ENCODE results near the gene SLC30A1.

DNA sequence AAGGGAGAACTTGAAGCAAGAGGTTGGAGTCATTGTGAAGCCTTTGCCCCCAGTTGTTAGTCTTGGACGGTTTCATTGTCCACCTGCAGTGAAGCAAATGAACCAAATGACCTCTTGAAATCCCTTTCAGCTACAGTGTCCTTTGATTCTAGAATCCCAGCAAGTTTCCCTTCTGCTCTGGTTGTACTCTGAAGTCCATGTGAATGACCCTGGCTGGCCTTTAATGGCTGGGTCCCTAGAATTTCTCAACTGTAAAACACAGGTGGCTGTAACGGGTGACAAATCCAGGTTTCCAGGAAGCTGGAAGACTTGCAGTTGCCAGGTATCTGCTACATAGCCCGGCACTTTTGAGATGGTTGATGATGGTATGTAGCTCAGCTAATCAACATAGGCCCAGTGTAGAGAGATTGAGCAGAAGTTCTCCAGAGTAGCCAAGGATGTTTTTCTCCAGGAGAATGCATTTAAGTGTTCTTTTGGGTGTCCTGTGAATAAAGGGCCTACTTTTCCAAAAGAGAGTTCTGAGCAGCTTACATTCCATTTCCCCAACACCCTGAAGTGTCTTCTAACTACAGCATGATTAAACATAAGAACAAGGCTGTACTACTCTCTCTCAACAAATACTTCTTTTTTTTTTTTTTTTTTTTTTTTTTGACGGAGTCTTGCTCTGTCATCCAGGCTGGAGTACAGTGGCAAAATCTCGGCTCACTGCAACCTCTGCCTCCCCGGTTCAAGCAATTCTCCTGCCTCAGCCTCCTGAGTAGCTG, 17.6 kb upstream of the SLC30A1 start:
- TF ChIP-seq CTCF (IDR thresholded peaks at IDR 0.05) (no peak), YY1 (IDR thresholded peaks at IDR 0.05; ENCODE audit: low read depth) (no peak), POLR2AphosphoS5 (IDR thresholded peaks at IDR 0.05; ENCODE audit: low read depth, low read length) (no peak), FOSL2 (IDR thresholded peaks at IDR 0.05; ENCODE audit: borderline replicate concordance, low read depth) (no peak), SIN3A (IDR thresholded peaks at IDR 0.05; ENCODE audit: borderline replicate concordance, low read depth, low read length) (no peak), ELF1 (IDR thresholded peaks at IDR 0.05) (no peak), JUND (IDR thresholded peaks at IDR 0.05) (no peak)

All from SK-N-SH (cell line).